Neural cell (in vitro differentiated cells): ENCODE results near the gene ITPRID2. TPM values are rescaled to one million over a fixed set of nuclear protein-coding genes. Genes with fewer than 3 reads are reported as not detected.

Experiments used
- H2AFZ ChIP-seq: fragments of 200-600, 300-800 bp; sonication (generic), shearing (Covaris generic); 2 replicates; pipeline ENCODE4 v1.6.0; 2014; ENCODE audit warnings: low read depth, mild to moderate bottlenecking, antibody characterized with exemption, low read length, moderate library complexity
- H3F3A ChIP-seq: fragments of 200-600 bp; shearing (Covaris generic); 2 replicates; pipeline ENCODE4 v1.6.1; 2016; ENCODE audit warnings: mild to moderate bottlenecking, moderate library complexity, mixed read lengths, antibody characterized with exemption, low read length; ENCODE audit not compliant: insufficient read depth, poor library complexity, severe bottlenecking
- H3K27ac ChIP-seq: fragments of 200-600, 300-800 bp; sonication (generic), shearing (Covaris generic); 2 replicates; pipeline ENCODE4 v1.5.1; 2014; ENCODE audit warnings: mild to moderate bottlenecking, low read length, moderate library complexity
- H3K27me3 ChIP-seq: fragments of 300-800, 200-600 bp; sonication (generic), shearing (Covaris generic); 2 replicates; pipeline ENCODE4 v1.6.0; 2014; ENCODE audit warnings: mild to moderate bottlenecking, low read depth, low read length, moderate library complexity; ENCODE audit not compliant: insufficient read depth
- H3K36me3 ChIP-seq: fragments of 300-800, 200-600 bp; sonication (generic), shearing (Covaris generic); 2 replicates; pipeline ENCODE4 v1.5.1; 2014; ENCODE audit warnings: mild to moderate bottlenecking, antibody characterized with exemption, low read length, moderate library complexity; ENCODE audit not compliant: insufficient read depth
- H3K4me2 ChIP-seq: fragments of 300-800, 200-600 bp; sonication (generic), shearing (Covaris generic); 2 replicates; pipeline ENCODE4 v1.6.0; 2014; ENCODE audit warnings: mild to moderate bottlenecking, low read length
- H3K4me3 ChIP-seq: fragments of 300-800, 200-600 bp; sonication (generic), shearing (Covaris generic); 2 replicates; pipeline ENCODE4 v1.5.1; 2014; ENCODE audit warnings: mild to moderate bottlenecking, low read length, moderate library complexity
- H3K79me2 ChIP-seq: fragments of 200-600 bp; shearing (Covaris generic); replicated peaks from 2 replicates; pipeline ENCODE4 v1.6.0; 2014; ENCODE audit warnings: mild to moderate bottlenecking, low read length, moderate library complexity; ENCODE audit not compliant: insufficient read depth
- H3K9ac ChIP-seq: fragments of 300-800, 200-600 bp; sonication (generic), shearing (Covaris generic); 2 replicates; pipeline ENCODE4 v1.6.1; 2016; ENCODE audit warnings: mild to moderate bottlenecking, low read length, mixed read lengths
- H3K9me2 ChIP-seq: fragments of 200-600 bp; shearing (Covaris generic); 2 replicates; pipeline ENCODE4 v1.6.1; 2016; ENCODE audit warnings: mild to moderate bottlenecking, low read length, mixed read lengths; ENCODE audit not compliant: insufficient read depth
- H3K9me3 ChIP-seq: fragments of 200-600, 300-800 bp; sonication (generic), shearing (Covaris generic); 2 replicates; pipeline ENCODE4 v1.6.1; 2016; ENCODE audit warnings: mild to moderate bottlenecking, mixed run types, low read length, moderate library complexity, mixed read lengths
- H4K20me1 ChIP-seq: fragments of 200-600 bp; shearing (Covaris generic); 2 replicates; pipeline ENCODE4 v1.6.1; 2016; ENCODE audit warnings: mild to moderate bottlenecking, mixed run types; ENCODE audit not compliant: insufficient read depth
- EP300 ChIP-seq: fragments of 450-650 bp; conservative IDR thresholded peaks from 2 replicates; pipeline ENCODE4 v1.6.1; 2014; ENCODE audit warnings: antibody characterized with exemption, mild to moderate bottlenecking, moderate library complexity; ENCODE audit not compliant: poor library complexity, severe bottlenecking
- EZH2 ChIP-seq: fragments of 200-600, 300-800 bp; shearing (Covaris generic), sonication (generic); IDR thresholded peaks from 2 replicates; pipeline ENCODE4 v1.6.1; 2014; ENCODE audit warnings: antibody characterized with exemption, low read length, borderline replicate concordance, mild to moderate bottlenecking; ENCODE audit not compliant: insufficient read depth, poor library complexity, severe bottlenecking
- MXI1 ChIP-seq: fragments of 450-650 bp; conservative IDR thresholded peaks from 2 replicates; pipeline ENCODE4 v1.6.1; 2014; ENCODE audit warnings: antibody characterized with exemption, mild to moderate bottlenecking; ENCODE audit not compliant: poor library complexity, severe bottlenecking
- POLR2AphosphoS5 ChIP-seq: IDR thresholded peaks from 2 replicates; pipeline ENCODE4 v1.6.1; 2012
- RAD21 ChIP-seq: fragments of 450-650 bp; conservative IDR thresholded peaks from 2 replicates; pipeline ENCODE4 v1.6.1; 2014; ENCODE audit warnings: antibody characterized with exemption, mild to moderate bottlenecking, moderate library complexity
- SMC3 ChIP-seq: fragments of 450-650 bp; conservative IDR thresholded peaks from 2 replicates; pipeline ENCODE4 v1.6.1; 2014; ENCODE audit warnings: antibody characterized with exemption, mild to moderate bottlenecking, moderate library complexity; ENCODE audit not compliant: poor library complexity
- TAF1 ChIP-seq: IDR thresholded peaks from 2 replicates; pipeline ENCODE4 v1.6.1; 2012; ENCODE audit warnings: low read depth
- polyA plus RNA-seq: library from polyadenylated mRNA; depleted of rRNA; stranded (reverse); fragments of >200 nt; gene quantifications from 2 replicates; pipeline ENCODE4 v1.2.3, GENCODE V29; 2014
- TF ChIP-seq, protein P1 (sequence below): fragments of 450-650 bp; IDR thresholded peaks from 2 replicates; pipeline ENCODE4 v1.5.1; 2014; ENCODE audit warnings: antibody characterized with exemption, mild to moderate bottlenecking, moderate library complexity; ENCODE audit not compliant: poor library complexity, severe bottlenecking
- TF ChIP-seq, protein P2 (sequence below): IDR thresholded peaks from 2 replicates; pipeline ENCODE4 v1.6.1; 2012; ENCODE audit warnings: borderline replicate concordance

Gene ITPRID2
- polyA plus RNA-seq, 1 donor from 2014 or later, result 42.0 TPM

DNA sequence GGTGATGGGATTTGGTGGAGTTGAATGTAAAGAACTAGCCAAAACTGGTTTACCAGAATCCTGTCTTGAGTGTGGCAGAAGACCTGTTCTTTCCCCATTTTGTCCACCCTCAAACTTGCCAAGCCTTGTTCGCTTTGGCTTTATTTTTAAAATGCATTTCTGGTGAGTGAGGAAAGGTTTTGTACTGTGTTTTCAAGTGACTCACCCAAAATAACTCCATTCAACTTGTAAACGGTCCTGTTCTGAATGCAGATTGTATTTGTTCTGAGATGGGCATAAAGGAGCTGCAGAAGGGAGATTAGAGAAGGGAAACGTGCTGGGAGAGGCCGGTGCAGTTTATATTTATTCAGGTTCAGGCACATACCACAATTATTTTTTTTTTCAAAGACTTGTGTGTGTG is 5.3 kb upstream of the ITPRID2 start:
- Histone ChIP-seq H4K20me1 (no peaks in the 10 kb centered on the region), H3K4me3 (no peak overlapping the region), H3K9ac (no peak overlapping the region), H2AFZ (no peak overlapping the region), H3K36me3 (no peaks in the 10 kb centered on the region), H3F3A (no peaks in the 10 kb centered on the region), H3K27me3 (no peaks in the 10 kb centered on the region), H3K9me2 (no peaks in the 10 kb centered on the region), H3K4me2 (no peak overlapping the region), H3K79me2 (no peaks in the 10 kb centered on the region), H3K27ac (no peak overlapping the region), H3K9me3 (no peaks in the 10 kb centered on the region)
- TF ChIP-seq TAF1 (no peak), MXI1 (no peak), EZH2 (no peak), RAD21 (no peak), POLR2AphosphoS5 (no peak), SMC3 (no peak), EP300 (no peak)
- TF ChIP-seq, protein P1, sequence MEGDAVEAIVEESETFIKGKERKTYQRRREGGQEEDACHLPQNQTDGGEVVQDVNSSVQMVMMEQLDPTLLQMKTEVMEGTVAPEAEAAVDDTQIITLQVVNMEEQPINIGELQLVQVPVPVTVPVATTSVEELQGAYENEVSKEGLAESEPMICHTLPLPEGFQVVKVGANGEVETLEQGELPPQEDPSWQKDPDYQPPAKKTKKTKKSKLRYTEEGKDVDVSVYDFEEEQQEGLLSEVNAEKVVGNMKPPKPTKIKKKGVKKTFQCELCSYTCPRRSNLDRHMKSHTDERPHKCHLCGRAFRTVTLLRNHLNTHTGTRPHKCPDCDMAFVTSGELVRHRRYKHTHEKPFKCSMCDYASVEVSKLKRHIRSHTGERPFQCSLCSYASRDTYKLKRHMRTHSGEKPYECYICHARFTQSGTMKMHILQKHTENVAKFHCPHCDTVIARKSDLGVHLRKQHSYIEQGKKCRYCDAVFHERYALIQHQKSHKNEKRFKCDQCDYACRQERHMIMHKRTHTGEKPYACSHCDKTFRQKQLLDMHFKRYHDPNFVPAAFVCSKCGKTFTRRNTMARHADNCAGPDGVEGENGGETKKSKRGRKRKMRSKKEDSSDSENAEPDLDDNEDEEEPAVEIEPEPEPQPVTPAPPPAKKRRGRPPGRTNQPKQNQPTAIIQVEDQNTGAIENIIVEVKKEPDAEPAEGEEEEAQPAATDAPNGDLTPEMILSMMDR, result no peak
- TF ChIP-seq, protein P2, sequence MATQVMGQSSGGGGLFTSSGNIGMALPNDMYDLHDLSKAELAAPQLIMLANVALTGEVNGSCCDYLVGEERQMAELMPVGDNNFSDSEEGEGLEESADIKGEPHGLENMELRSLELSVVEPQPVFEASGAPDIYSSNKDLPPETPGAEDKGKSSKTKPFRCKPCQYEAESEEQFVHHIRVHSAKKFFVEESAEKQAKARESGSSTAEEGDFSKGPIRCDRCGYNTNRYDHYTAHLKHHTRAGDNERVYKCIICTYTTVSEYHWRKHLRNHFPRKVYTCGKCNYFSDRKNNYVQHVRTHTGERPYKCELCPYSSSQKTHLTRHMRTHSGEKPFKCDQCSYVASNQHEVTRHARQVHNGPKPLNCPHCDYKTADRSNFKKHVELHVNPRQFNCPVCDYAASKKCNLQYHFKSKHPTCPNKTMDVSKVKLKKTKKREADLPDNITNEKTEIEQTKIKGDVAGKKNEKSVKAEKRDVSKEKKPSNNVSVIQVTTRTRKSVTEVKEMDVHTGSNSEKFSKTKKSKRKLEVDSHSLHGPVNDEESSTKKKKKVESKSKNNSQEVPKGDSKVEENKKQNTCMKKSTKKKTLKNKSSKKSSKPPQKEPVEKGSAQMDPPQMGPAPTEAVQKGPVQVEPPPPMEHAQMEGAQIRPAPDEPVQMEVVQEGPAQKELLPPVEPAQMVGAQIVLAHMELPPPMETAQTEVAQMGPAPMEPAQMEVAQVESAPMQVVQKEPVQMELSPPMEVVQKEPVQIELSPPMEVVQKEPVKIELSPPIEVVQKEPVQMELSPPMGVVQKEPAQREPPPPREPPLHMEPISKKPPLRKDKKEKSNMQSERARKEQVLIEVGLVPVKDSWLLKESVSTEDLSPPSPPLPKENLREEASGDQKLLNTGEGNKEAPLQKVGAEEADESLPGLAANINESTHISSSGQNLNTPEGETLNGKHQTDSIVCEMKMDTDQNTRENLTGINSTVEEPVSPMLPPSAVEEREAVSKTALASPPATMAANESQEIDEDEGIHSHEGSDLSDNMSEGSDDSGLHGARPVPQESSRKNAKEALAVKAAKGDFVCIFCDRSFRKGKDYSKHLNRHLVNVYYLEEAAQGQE, result no peak

DNA sequence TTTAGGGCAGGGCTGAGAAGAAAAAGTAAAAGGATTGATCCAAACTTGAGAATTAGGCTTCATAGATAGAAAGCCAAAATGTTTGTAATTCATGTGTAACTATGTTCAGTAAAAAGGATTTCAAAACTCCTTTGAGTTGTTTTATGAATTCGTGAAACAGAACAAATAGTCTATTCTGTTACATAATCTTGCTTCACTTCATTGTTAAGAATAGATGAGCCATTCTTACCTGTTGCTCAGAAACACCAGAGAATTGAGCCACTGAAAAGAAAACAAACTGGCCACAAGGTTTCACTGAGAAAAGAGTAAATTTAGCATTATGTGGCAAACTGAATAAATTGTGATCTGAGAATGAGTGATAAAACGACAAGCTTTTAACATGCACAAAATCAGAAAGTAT is 4.5 kb upstream of the ITPRID2 start:
- no peak overlapping the region for H2AFZ ChIP-seq
- TF ChIP-seq TAF1 (no peak), POLR2AphosphoS5 (no peak), EP300 (no peak), SMC3 (no peak), MXI1 (no peak), EZH2 (no peak), RAD21 (no peak)
- TF ChIP-seq, protein P2, result no peak
- TF ChIP-seq, protein P1, result no peak

More for the DNA sequence above, 4.5 kb upstream of the ITPRID2 start:
- Histone ChIP-seq H3K9me2 (no peaks in the 10 kb centered on the region), H3K4me3 (no peak overlapping the region), H3K9me3 (no peaks in the 10 kb centered on the region), H3K79me2 (no peaks in the 10 kb centered on the region), H3K4me2 (no peak overlapping the region), H3K27me3 (no peaks in the 10 kb centered on the region), H3K36me3 (no peaks in the 10 kb centered on the region), H3F3A (no peaks in the 10 kb centered on the region), H4K20me1 (no peaks in the 10 kb centered on the region), H3K9ac (no peak overlapping the region), H3K27ac (no peak overlapping the region)
